Cardiac fibroblast (primary cell): ENCODE measurements around the gene ST8SIA4.
A peak's percentile ranks its signal among the peaks of the same experiment; 100 is the strongest.

Source experiments
- DNase-seq, 2 donors: peaks; one replicate each; pipeline versions ENCODE4 v3.0.0 to v3.0.0-alpha.2; 2010; ENCODE audit warnings: low read depth in 2 of 2
- H3K4me3 ChIP-seq, 2 donors: replicated peaks in 1 of 2; 1 replicate in 1 of 2; 2 replicates in 1 of 2; pipeline ENCODE4 v1.5.1; 2011; ENCODE audit warnings: low read depth in 2 of 2, low read length in 2 of 2, mild to moderate bottlenecking in 2 of 2, moderate library complexity in 1 of 2
- TF ChIP-seq, protein P1 (sequence below): IDR thresholded peaks from one replicate; pipeline ENCODE4 v1.5.1; 2011; ENCODE audit warnings: low read depth, mild to moderate bottlenecking, low read length, inconsistent platforms

ST8SIA4 gene

DNA sequence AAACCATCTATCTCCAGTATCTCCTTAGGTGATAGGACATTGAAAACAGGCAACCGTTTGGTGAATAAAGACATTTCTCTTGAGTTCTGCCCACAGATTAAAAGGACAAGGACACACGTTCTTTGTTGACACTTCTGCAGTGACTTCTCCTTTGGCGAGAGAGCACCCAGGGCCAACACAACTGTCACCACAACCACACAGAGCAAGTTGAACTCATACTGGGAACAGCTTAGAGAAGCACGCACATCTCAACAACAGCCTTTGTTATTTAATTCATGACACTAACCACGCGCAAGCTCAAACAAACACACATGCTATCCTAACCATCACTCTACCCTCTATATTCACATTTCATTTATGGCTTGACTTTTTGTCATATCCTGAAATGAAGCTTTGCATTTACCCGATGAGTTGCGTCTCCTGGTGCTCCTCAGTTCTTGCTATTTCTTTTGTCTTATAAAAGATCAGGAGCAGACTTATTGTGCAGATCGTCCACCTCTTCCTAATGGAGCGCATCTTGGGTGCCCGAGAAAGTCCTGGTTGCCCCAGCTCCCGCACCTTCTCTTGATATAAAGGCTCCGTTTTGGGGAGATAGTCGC, 543 bp downstream of the ST8SIA4 start:
- TF ChIP-seq, protein P1, sequence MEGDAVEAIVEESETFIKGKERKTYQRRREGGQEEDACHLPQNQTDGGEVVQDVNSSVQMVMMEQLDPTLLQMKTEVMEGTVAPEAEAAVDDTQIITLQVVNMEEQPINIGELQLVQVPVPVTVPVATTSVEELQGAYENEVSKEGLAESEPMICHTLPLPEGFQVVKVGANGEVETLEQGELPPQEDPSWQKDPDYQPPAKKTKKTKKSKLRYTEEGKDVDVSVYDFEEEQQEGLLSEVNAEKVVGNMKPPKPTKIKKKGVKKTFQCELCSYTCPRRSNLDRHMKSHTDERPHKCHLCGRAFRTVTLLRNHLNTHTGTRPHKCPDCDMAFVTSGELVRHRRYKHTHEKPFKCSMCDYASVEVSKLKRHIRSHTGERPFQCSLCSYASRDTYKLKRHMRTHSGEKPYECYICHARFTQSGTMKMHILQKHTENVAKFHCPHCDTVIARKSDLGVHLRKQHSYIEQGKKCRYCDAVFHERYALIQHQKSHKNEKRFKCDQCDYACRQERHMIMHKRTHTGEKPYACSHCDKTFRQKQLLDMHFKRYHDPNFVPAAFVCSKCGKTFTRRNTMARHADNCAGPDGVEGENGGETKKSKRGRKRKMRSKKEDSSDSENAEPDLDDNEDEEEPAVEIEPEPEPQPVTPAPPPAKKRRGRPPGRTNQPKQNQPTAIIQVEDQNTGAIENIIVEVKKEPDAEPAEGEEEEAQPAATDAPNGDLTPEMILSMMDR = no peak
- peak; percentile 3 to 33 for DNase-seq
- peak overlapping the region; percentile 53 to 64 for H3K4me3 ChIP-seq

DNA sequence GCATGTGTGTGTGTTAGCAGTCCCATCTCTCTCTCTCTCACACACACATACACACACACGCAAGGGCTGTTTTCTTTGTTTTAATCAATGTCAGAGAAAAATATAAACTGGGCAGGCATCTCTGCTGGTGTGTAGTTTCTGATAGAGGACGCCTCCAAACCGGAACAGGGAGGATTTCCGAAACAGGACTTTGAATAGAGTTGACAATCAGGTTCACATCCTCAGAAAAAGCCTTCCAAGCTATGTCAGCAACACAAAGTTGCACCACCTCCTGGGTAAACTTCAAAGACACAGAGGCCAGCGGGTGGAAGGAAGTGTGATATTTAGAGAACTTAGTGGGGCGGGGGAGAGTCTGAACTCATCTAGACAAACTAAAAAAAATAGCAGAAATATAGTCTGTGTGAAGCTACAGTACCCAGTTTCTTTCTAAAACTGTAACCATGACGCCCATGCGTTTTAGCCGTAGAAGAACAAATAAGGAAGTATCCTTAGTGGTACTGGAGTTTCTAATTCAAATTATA, 1.2 kb downstream of the ST8SIA4 start:
- TF ChIP-seq, protein P1 = no peak
- H3K4me3 ChIP-seq = peak overlapping the region; percentile 11 to 64
- DNase-seq = peak; percentile 22 to 36

DNA sequence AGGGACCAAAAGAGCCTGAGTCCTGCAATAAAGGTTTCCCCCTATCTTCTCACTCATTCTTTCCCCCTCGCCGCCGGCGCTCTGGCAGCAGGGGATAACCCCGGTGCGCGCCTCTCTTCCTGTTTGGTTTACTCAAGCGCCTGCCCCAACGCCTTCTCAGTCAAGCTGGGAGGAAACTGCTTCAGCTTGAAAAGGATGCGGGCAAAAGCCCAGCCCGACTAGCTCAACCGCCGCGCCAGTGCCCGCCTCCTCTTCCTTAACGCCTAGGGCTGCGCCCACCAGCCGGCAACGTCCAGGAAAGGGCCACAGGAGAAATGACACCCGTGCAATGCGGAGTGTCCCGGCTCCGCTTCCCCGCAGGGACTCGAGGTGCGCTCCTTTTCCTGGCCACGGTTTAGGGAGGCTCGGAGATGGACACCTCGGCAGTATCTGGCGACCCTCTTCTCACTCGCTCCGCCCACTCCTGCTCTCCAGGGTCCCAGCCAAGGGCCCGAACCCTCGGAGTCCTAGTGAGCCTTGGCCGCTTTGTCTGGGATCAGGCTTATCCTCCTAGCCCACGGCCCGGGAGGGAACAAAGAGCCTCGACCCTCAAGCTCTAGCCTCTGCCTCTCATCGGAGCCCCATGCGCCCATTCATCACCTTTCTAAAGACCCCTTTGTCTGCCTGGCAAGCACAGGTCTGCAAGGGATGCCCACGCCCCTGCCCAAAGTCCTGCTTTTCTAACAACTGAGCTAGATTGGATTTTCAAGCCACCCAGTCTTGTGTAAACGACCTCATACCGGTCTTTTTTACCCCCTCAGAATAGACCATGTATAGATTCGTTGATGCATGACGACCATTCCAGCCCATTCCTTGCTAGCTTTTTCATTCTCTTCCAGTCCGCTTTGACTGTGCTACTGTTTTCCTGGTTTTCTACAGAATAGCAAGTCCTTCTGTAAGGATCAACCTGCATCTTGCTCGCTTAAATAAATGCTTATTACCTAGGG, 2.0 kb downstream of the ST8SIA4 start:
- H3K4me3 ChIP-seq = peak overlapping the region; percentile 50 to 64
- TF ChIP-seq, protein P1 = no peak
- DNase-seq = peak; percentile 63 to 73

- H3K4me3 ChIP-seq = peak overlapping the region; percentile 50 to 64
- DNase-seq = peak; percentile 51 to 67
- TF ChIP-seq, protein P1 = peak; percentile 22
Measured at GRCh38 chr5:100900142-100900795, 2.8 kb downstream of the ST8SIA4 start.

- no peak for DNase-seq
- H3K4me3 ChIP-seq = peak overlapping the region in 1 of 2 donors; percentile 64
- TF ChIP-seq, protein P1 = no peak
Measured at GRCh38 chr5:100899675-100900074, 3.4 kb downstream of the ST8SIA4 start.

DNA sequence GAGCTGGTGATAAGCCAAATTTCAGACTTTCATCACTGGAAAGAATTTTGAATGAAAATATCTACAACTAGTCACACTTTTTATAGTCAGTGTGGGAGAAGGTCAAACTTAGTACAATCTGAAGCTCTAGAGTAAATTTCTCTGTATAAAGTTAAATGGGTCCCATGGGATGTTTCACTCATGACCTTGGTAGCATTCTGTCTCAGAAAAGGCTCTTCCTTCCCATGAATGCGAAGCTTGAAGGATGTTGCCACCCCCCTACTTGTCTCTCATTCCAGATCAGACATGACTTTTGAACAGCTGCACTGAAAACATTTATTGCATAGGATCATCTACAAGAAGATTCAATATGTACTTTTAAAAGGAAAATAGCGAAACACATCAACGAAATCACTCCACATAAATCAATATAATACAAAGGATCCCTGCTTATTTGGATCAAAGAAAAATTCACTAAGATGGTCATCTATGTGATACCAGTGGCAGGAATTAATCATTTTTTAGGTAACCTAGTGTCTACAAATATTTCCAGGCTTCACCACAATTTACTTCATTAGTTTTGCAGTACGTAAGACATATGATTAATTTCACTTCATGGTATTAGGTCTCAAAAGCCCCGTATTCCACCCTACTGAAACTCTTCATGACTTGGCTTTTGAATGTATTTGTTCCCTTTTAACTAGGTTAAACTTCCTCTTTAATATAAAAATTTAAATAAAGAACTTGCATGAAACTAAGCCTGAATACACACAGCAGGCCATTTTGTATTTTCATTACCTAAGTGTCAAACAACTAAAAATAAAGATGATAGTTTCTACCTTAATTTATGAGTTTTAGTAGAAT, 4.4 kb downstream of the ST8SIA4 start:
- DNase-seq = no peak
- no peak overlapping the region for H3K4me3 ChIP-seq
- TF ChIP-seq, protein P1 = no peak
